ENCODE results near the gene SLC13A3. TPM values are rescaled to one million over a fixed set of nuclear protein-coding genes. Genes with fewer than 3 reads are reported as not detected.

Gene SLC13A3
- total RNA-seq, 1 donor from 2014 or later, result 2.9 TPM

GRCh38 chr20:46564241-46564957 is 86.9 kb downstream of the SLC13A3 start:
- H3K4me3 Mint-ChIP-seq (ENCODE audit: low read depth), result no peak overlapping the region
- no peak for TF ChIP-seq CTCF (IDR thresholded peaks at IDR 0.05; ENCODE audit: unreplicated experiment)
- no peaks in the 10 kb centered on the region for H3K9me3 Mint-ChIP-seq (ENCODE audit: low read depth)
- no peaks in the 10 kb centered on the region for H3K36me3 Mint-ChIP-seq (ENCODE audit: insufficient read depth)
- H3K4me1 Mint-ChIP-seq (ENCODE audit: low read depth), result peaks cover 2% of the 10 kb centered on the region
- H3K27me3 Mint-ChIP-seq, result no peaks in the 10 kb centered on the region
- H3K27ac Mint-ChIP-seq, result no peak overlapping the region
- no peak for DNase-seq (ENCODE audit: low spot score, unreplicated experiment)

DNA sequence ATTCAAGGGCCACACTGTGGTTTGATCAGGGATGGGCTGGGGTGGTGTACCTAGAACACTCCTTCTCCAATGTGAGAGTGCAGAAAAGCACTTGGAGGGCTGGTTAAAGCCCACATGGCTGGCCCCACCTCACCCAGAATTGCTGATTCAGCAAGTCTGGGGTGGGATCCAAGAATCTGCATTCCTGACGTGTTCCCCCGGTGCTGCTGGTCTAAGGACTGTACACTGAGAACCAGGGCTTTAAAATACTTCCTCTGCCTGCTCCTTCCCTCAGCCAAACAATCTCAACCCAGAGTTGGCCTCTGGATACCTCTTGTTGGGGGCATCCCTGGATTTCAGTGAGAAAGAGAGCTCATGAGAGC is 87.4 kb downstream of the SLC13A3 start:
- Mint-ChIP-seq H3K27ac (no peak overlapping the region), H3K4me3 (ENCODE audit: low read depth) (no peak overlapping the region), H3K36me3 (ENCODE audit: insufficient read depth) (no peaks in the 10 kb centered on the region), H3K27me3 (no peaks in the 10 kb centered on the region), H3K9me3 (ENCODE audit: low read depth) (no peaks in the 10 kb centered on the region), H3K4me1 (ENCODE audit: low read depth) (peaks cover 2% of the 10 kb centered on the region)
- no peak for DNase-seq (ENCODE audit: low spot score, unreplicated experiment)
- TF ChIP-seq CTCF (IDR thresholded peaks at IDR 0.05; ENCODE audit: unreplicated experiment), result no peak

- Mint-ChIP-seq H3K9me3 (ENCODE audit: low read depth) (no peaks in the 10 kb centered on the region), H3K4me3 (ENCODE audit: low read depth) (no peak overlapping the region), H3K4me1 (ENCODE audit: low read depth) (peaks cover 2% of the 10 kb centered on the region), H3K27me3 (no peaks in the 10 kb centered on the region), H3K27ac (no peak overlapping the region), H3K36me3 (ENCODE audit: insufficient read depth) (no peaks in the 10 kb centered on the region)
- no peak for DNase-seq (ENCODE audit: low spot score, unreplicated experiment)
- TF ChIP-seq CTCF (IDR thresholded peaks at IDR 0.05; ENCODE audit: unreplicated experiment), result no peak
Measured at GRCh38 chr20:46563170-46563859, 87.9 kb downstream of the SLC13A3 start.

DNA sequence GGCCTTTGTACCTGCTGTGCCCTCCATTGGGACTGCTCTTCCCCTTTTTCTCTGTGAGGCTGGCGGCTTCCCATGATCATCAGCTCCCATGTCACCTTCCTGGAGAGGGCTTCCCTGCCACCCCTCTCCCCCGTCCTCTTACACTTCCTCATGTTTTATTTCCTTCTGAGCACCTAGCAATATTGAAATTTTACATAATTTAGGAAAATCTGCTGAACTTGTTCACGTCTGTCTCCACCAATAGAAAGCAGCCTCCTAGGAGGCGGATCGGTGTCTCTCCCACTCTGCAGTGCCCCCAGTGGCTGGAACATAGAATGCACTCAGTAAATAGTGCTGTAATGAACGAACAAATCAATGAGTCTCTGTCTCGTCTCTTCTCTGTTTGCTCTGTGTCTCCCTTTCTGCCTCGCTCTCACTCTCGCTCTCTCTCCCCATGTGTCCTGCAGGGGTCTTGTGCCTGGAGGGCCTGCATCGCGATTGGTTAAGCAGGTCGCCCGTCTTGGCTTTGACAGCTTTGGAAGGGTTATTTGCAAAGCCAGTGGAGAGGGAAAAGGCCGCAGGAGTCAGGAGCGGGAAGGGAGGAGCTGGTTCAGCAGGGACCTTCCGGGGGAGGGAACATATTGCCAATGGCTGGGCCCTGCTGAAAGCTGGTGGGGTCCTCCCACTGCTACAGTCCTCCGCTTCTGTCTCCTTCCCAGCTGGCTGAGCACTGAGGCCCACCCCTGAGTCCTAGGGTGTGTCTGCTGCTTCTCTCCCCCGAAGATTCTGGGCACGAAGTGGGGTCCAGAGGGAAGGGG is 88.7 kb downstream of the SLC13A3 start:
- TF ChIP-seq CTCF (IDR thresholded peaks at IDR 0.05; ENCODE audit: unreplicated experiment), result peak; percentile 93
- Mint-ChIP-seq H3K36me3 (ENCODE audit: insufficient read depth) (no peaks in the 10 kb centered on the region), H3K27me3 (peaks cover 1% of the 10 kb centered on the region), H3K4me1 (ENCODE audit: low read depth) (peaks cover 2% of the 10 kb centered on the region), H3K27ac (no peak overlapping the region), H3K9me3 (ENCODE audit: low read depth) (no peaks in the 10 kb centered on the region), H3K4me3 (ENCODE audit: low read depth) (no peak overlapping the region)
- peak; percentile 53 for DNase-seq (ENCODE audit: low spot score, unreplicated experiment)

GRCh38 chr20:46562009-46562372 is 89.3 kb downstream of the SLC13A3 start:
- Mint-ChIP-seq H3K27ac (no peak overlapping the region), H3K4me3 (ENCODE audit: low read depth) (no peak overlapping the region), H3K9me3 (ENCODE audit: low read depth) (no peaks in the 10 kb centered on the region), H3K27me3 (peaks cover 3% of the 10 kb centered on the region), H3K36me3 (ENCODE audit: insufficient read depth) (no peaks in the 10 kb centered on the region), H3K4me1 (ENCODE audit: low read depth) (peaks cover 2% of the 10 kb centered on the region)
- DNase-seq (ENCODE audit: low spot score, unreplicated experiment), result no peak
- no peak for TF ChIP-seq CTCF (IDR thresholded peaks at IDR 0.05; ENCODE audit: unreplicated experiment)

All from progenitor cell of endocrine pancreas (in vitro differentiated cells).